Astrocyte (in vitro differentiated cells and primary cell): Measurements from ENCODE around the gene RNH1.

ENCODE experiments used
- EZH2 ChIP-seq: IDR thresholded peaks from 2 replicates; pipeline ENCODE4 v1.6.1; 2012; ENCODE audit warnings: mild to moderate bottlenecking, low read length, inconsistent platforms; ENCODE audit not compliant: insufficient read depth
- TF ChIP-seq, protein P1 (sequence below): IDR thresholded peaks from 2 replicates; pipeline ENCODE4 v1.5.1; 2011; ENCODE audit warnings: low read depth, mild to moderate bottlenecking, inconsistent platforms, low read length, moderate library complexity; ENCODE audit not compliant: insufficient read depth

DNA sequence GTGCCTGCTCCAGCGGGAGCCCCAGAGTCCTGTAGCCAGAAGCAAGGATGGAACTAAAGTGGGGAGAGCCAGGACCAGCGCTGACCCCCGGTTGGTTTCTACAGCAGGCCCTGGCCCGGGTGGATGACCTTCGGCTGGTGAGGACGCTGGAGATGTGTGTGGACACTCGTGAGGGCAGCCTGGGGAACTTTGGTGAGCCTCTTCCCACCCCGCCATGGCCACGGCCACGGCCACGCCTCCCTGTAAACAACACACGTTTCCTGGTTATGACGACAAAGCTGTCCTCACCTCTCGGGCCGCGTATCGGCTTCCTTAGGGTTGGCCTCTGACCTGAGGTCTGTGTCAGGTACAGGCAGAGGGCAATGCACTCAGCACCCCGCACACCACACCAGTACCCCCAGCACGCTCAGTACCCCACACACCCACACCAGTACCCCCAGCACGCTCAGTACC is 34.4 kb upstream of the RNH1 start:
- TF ChIP-seq, protein P1, sequence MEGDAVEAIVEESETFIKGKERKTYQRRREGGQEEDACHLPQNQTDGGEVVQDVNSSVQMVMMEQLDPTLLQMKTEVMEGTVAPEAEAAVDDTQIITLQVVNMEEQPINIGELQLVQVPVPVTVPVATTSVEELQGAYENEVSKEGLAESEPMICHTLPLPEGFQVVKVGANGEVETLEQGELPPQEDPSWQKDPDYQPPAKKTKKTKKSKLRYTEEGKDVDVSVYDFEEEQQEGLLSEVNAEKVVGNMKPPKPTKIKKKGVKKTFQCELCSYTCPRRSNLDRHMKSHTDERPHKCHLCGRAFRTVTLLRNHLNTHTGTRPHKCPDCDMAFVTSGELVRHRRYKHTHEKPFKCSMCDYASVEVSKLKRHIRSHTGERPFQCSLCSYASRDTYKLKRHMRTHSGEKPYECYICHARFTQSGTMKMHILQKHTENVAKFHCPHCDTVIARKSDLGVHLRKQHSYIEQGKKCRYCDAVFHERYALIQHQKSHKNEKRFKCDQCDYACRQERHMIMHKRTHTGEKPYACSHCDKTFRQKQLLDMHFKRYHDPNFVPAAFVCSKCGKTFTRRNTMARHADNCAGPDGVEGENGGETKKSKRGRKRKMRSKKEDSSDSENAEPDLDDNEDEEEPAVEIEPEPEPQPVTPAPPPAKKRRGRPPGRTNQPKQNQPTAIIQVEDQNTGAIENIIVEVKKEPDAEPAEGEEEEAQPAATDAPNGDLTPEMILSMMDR: no peak
- no peak for TF ChIP-seq EZH2
